Panc1 (cell line): ENCODE data around the gene CFAP74.

Experiments used
- CTCF ChIP-seq: fragments of 450-650 bp; IDR thresholded peaks from 2 replicates; pipeline ENCODE4 v1.5.1; 2017; ENCODE audit warnings: mild to moderate bottlenecking
- REST ChIP-seq, 2 experiments: IDR thresholded peaks; 2 replicates each; pipeline ENCODE4 v1.6.1; 2011 to 2012; ENCODE audit warnings: low read depth in 2 of 2, control low read depth in 1 of 2, low read length in 1 of 2, mild to moderate bottlenecking in 1 of 2, moderate library complexity in 1 of 2; ENCODE audit not compliant: insufficient read depth in 1 of 2

GRCh38 chr1:1901641-1902294 lies 101.8 kb downstream of the CFAP74 start:
- TF ChIP-seq CTCF (no peak), REST (IDR thresholded peaks at IDR 0.05; ENCODE audit: insufficient read depth in 1 of 2, low read depth in 2 of 2, low read length in 1 of 2) (no peak)
